ENCODE results near the gene ABITRAM. TPM values are rescaled to one million over a fixed set of nuclear protein-coding genes. Genes with fewer than 3 reads are reported as not detected.
"Not testable (repeated sequence)": the region's sequence is repeated elsewhere in the genome, so short reads cannot be mapped to it uniquely, and the experiment has no call there.

The ABITRAM gene
- total RNA-seq, 4 donors from 2014 or later: 7.1 to 28.1 (median 9.5) TPM

- H3K9me3 ChIP-seq: no peaks in the 10 kb centered on the region
- no peaks in the 10 kb centered on the region for H3K27me3 ChIP-seq
- peaks cover 0 to 23% of the 10 kb centered on the region in 2 donors for H3K36me3 ChIP-seq
- TF ChIP-seq POLR2AphosphoS5 (IDR thresholded peaks at IDR 0.05): no peak
- no peak for TF ChIP-seq CTCF (IDR thresholded peaks at IDR 0.05)
- TF ChIP-seq EP300 (IDR thresholded peaks at IDR 0.05): no peak
- no peak for TF ChIP-seq POLR2A (IDR thresholded peaks at IDR 0.05)
- no peak overlapping the region for H3K4me3 ChIP-seq
- no peak for ATAC-seq
- H3K27ac ChIP-seq: peak overlapping the region in 1 of 4 donors; percentile 5
- WGBS, 2 donors (ENCODE audit: low coverage in 1 of 2): 28 to 64% methylated on average over 5 to 6 of the region's 6 CpGs
- peaks cover 0 to 10% (median 0%) of the 10 kb centered on the region in 3 donors for H3K4me1 ChIP-seq
Observed at GRCh38 chr9:108960331-108960730, 26.1 kb downstream of the ABITRAM start.

- no peaks in the 10 kb centered on the region for H3K9me3 ChIP-seq
- H3K4me3 ChIP-seq: no peak overlapping the region
- H3K27me3 ChIP-seq: no peaks in the 10 kb centered on the region
- H3K4me1 ChIP-seq: peaks cover 0 to 10% (median 0%) of the 10 kb centered on the region in 3 donors
- WGBS, 2 donors (ENCODE audit: low coverage in 1 of 2): 80 to 93% methylated on average over 2 of the region's 2 CpGs
- no peak for ATAC-seq
- TF ChIP-seq EP300 (IDR thresholded peaks at IDR 0.05) (no peak), POLR2A (IDR thresholded peaks at IDR 0.05) (no peak), POLR2AphosphoS5 (IDR thresholded peaks at IDR 0.05) (no peak), CTCF (IDR thresholded peaks at IDR 0.05) (no peak)
- peak overlapping the region in 1 of 4 donors; percentile 4 for H3K27ac ChIP-seq
- peaks cover 0 to 23% of the 10 kb centered on the region in 2 donors for H3K36me3 ChIP-seq
Observed at GRCh38 chr9:108961151-108961550, 27.0 kb downstream of the ABITRAM start.

DNA sequence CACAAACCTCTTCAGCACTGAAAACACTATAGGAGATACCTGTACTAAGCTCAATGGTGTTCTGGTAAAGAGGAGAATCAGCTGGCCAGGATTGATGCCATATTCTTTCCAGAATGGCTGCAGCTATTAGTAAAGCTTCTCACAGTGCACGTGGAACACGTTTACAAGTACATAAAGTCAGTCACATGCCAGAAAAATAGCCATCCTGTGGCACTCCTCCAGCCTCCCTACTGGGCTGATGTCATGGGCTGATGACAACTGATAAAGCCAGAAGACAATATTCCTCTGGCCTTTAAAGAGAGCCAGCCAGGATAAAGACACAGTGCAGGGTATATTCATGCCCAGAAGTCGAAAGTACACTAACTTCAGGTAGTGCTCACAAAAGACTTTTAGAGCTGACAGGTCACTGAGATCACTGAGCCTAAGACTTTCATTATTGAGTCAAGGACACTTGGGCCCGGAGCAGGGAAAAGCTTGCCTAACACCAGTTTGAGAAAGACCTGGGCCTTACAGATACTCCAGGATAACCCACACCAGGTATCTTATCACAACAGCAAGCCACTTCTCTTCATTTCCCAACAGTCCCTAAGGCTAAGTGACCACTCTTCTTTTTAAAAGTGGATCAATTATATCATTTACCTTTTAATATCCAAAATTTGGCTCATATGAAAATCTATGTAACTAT is 29.4 kb downstream of the ABITRAM start:
- no peaks in the 10 kb centered on the region for H3K9me3 ChIP-seq
- no peaks in the 10 kb centered on the region for H3K27me3 ChIP-seq
- WGBS, 2 donors (ENCODE audit: low coverage in 1 of 2): 62 to 71% methylated on average over 3 to 4 of the region's 4 CpGs
- peaks cover 0 to 21% (median 6%) of the 10 kb centered on the region in 3 donors for H3K4me1 ChIP-seq
- H3K4me3 ChIP-seq: no peak overlapping the region
- H3K36me3 ChIP-seq: peaks cover 0 to 25% of the 10 kb centered on the region in 2 donors
- no peak for TF ChIP-seq CTCF (IDR thresholded peaks at IDR 0.05)
- no peak for TF ChIP-seq EP300 (IDR thresholded peaks at IDR 0.05)
- no peak for TF ChIP-seq POLR2A (IDR thresholded peaks at IDR 0.05)
- TF ChIP-seq POLR2AphosphoS5 (IDR thresholded peaks at IDR 0.05): no peak
- ATAC-seq: no peak
- H3K27ac ChIP-seq: no peak overlapping the region

DNA sequence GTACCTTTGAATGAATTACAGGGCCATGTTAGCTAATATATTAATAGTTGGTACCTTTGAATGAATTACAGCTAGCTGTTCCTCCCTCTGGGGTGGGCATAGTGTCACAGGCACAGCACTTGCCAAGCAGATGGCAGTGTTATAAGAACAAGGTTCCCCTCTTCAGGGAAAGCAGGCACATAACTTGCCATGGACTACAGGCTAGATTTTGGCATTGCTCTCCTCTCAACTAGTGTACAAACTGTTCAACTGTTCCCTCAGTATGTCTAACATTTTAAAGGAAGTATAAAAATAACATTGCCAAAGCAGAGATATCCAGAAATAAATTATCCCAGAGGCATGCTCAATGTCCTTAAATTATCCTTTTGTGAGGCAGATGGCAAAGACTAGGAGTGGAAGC is 33.7 kb downstream of the ABITRAM start:
- Histone ChIP-seq H3K27me3 (no peaks in the 10 kb centered on the region), H3K4me3 (no peak overlapping the region), H3K4me1 (peaks cover 0 to 23% (median 9%) of the 10 kb centered on the region in 3 donors), H3K27ac (peak overlapping the region in 2 of 4 donors; percentile 14 to 24), H3K36me3 (peaks cover 0 to 13% of the 10 kb centered on the region in 2 donors), H3K9me3 (no peaks in the 10 kb centered on the region)
- TF ChIP-seq POLR2AphosphoS5 (IDR thresholded peaks at IDR 0.05): no peak
- ATAC-seq: no peak

GRCh38 chr9:108971392-108971791 is 37.2 kb downstream of the ABITRAM start:
- H3K9me3 ChIP-seq, H3K4me3 ChIP-seq, H3K27ac ChIP-seq, H3K27me3 ChIP-seq, ATAC-seq: not testable (repeated sequence)
- Histone ChIP-seq H3K4me1 (peaks cover 0 to 42% (median 9%) of the 10 kb centered on the region in 3 donors), H3K36me3 (peaks cover 0 to 13% of the 10 kb centered on the region in 2 donors)
- 80 to 100% methylated on average over 1 to 2 of the region's 2 CpGs for WGBS, 2 donors (ENCODE audit: low coverage in 1 of 2)

DNA sequence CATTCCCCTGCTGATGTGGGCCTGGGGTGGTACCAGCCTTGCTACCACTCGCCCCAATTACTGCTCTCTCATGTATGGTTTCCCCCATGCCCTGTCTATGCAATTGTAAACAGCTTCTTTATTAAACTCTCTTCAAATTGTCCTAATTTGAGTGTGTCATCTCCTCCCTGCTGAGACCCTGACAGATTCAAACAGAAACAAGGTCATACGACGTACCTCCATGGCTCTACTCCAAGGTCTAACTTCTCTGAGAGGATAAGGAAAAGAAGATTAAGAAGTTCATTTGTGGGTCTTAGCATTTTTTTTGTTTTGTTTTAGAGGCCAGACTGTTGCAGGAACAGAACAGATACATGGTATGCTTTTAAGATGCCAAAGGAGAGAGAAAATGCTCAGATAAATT is 38.0 kb downstream of the ABITRAM start:
- Histone ChIP-seq H3K9me3 (no peaks in the 10 kb centered on the region), H3K27ac (peak overlapping the region in 2 of 4 donors; percentile 29 to 52), H3K4me1 (peaks cover 0 to 42% (median 9%) of the 10 kb centered on the region in 3 donors), H3K36me3 (peaks cover 0 to 16% of the 10 kb centered on the region in 2 donors), H3K27me3 (no peaks in the 10 kb centered on the region), H3K4me3 (no peak overlapping the region)
- no peak for ATAC-seq
- WGBS, 2 donors (ENCODE audit: low coverage in 1 of 2): 54 to 67% methylated on average over 3 of the region's 3 CpGs
- TF ChIP-seq CTCF (IDR thresholded peaks at IDR 0.05) (no peak), POLR2AphosphoS5 (IDR thresholded peaks at IDR 0.05) (no peak), POLR2A (IDR thresholded peaks at IDR 0.05) (no peak), EP300 (IDR thresholded peaks at IDR 0.05) (no peak)
